ENCODE data around the gene SLBP. TPM values are rescaled to one million over a fixed set of nuclear protein-coding genes. Genes with fewer than 3 reads are reported as not detected.

SLBP gene
- total RNA-seq, 1 experiment from 2014 or later: 98.3 TPM

DNA sequence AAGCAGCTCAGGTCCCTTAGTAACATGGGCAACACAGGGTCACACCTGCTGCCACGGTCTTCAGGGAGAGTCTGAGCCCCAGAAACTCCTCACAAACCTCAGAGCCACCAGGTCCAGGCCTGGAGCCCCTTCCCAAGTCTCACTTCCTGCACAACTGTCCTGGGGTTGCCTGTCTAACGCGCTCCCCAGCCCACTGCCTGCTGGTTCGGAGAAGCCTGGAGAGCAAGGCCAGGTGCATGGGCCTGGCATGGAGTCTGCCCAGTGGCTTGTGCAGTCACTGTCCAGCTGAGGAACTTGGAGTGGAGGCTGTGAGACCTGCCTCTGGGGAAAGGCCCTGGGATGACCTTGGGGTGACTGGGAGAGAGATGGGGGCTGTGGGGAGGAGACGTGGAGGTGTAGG lies 56.0 kb downstream of the SLBP start:
- no peak overlapping the region for H3K27ac ChIP-seq (ENCODE audit: low read length)
- H3K27me3 ChIP-seq (ENCODE audit: low read length): no peaks in the 10 kb centered on the region
- H3K4me1 ChIP-seq (ENCODE audit: insufficient read depth, low read length): no peaks in the 10 kb centered on the region
- BruUV-seq (replicated peaks): no TSS peak
- H3K9me2 ChIP-seq (replicated peaks; ENCODE audit: low read length): no peaks in the 10 kb centered on the region
- H3K9me3 ChIP-seq (ENCODE audit: low read length): no peaks in the 10 kb centered on the region
- no peak overlapping the region for H3K4me3 ChIP-seq (ENCODE audit: low read length)
- H3K36me3 ChIP-seq (ENCODE audit: low read depth, low read length): no peaks in the 10 kb centered on the region
- no peaks in the 10 kb centered on the region for H3F3A ChIP-seq (ENCODE audit: low read length, unreplicated experiment)
- H3K4me2 ChIP-seq (ENCODE audit: low read length): no peak overlapping the region
- ChIA-PET CTCF (no interaction called here), POLR2A (ENCODE audit: unreplicated experiment) (no interaction called here)
- ATAC-seq (no peak), DNase-seq (no peak)
- no peak overlapping the region for H2AFZ ChIP-seq (ENCODE audit: low read length)
- H4K20me1 ChIP-seq (ENCODE audit: low read length): no peaks in the 10 kb centered on the region
- H3K9ac ChIP-seq (ENCODE audit: low read length): no peak overlapping the region
- TF ChIP-seq EZH2phosphoT487 (IDR thresholded peaks at IDR 0.05; ENCODE audit: borderline replicate concordance, low read length) (no peak), EZH2 (IDR thresholded peaks at IDR 0.05; ENCODE audit: low read length, unreplicated experiment) (no peak)
- TF ChIP-seq, protein P1, sequence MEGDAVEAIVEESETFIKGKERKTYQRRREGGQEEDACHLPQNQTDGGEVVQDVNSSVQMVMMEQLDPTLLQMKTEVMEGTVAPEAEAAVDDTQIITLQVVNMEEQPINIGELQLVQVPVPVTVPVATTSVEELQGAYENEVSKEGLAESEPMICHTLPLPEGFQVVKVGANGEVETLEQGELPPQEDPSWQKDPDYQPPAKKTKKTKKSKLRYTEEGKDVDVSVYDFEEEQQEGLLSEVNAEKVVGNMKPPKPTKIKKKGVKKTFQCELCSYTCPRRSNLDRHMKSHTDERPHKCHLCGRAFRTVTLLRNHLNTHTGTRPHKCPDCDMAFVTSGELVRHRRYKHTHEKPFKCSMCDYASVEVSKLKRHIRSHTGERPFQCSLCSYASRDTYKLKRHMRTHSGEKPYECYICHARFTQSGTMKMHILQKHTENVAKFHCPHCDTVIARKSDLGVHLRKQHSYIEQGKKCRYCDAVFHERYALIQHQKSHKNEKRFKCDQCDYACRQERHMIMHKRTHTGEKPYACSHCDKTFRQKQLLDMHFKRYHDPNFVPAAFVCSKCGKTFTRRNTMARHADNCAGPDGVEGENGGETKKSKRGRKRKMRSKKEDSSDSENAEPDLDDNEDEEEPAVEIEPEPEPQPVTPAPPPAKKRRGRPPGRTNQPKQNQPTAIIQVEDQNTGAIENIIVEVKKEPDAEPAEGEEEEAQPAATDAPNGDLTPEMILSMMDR (conservative IDR thresholded peaks at IDR 0.05; ENCODE audit: low read depth, low read length): no peak
- intact Hi-C loops (cut with micrococcal nuclease): no loop called here
- no peaks in the 10 kb centered on the region for H3K79me2 ChIP-seq (ENCODE audit: low read length)

DNA sequence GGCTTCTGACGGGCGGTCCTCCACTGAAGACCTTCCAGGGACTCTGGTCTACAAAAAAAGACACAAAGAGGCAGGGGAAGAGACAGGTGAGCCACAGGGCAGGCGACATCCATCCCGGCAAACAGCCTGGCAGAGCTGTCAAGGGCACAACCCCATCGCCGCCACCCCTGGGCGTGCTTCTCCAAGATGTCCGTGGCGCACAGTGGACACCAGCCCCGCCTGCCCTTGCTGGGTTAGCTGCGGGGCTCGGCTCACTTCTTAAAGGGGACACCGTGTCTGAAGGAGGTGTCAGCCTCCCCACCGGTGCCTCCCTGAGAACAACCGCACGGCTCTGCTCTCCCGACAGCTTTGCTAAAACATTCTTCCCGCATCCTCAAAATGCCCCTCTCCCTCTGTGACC lies 56.4 kb downstream of the SLBP start:
- H2AFZ ChIP-seq (ENCODE audit: low read length): no peak overlapping the region
- H3K4me2 ChIP-seq (ENCODE audit: low read length): no peak overlapping the region
- no peak overlapping the region for H3K4me3 ChIP-seq (ENCODE audit: low read length)
- no peaks in the 10 kb centered on the region for H4K20me1 ChIP-seq (ENCODE audit: low read length)
- DNase-seq (no peak), ATAC-seq (no peak)
- H3K27ac ChIP-seq (ENCODE audit: low read length): no peak overlapping the region
- H3K4me1 ChIP-seq (ENCODE audit: insufficient read depth, low read length): no peaks in the 10 kb centered on the region
- ChIA-PET CTCF (no interaction called here), POLR2A (ENCODE audit: unreplicated experiment) (no interaction called here)
- no peak for TF ChIP-seq EZH2 (IDR thresholded peaks at IDR 0.05; ENCODE audit: low read length, unreplicated experiment)
- BruUV-seq (replicated peaks): no TSS peak
- H3F3A ChIP-seq (ENCODE audit: low read length, unreplicated experiment): no peaks in the 10 kb centered on the region
- no peak overlapping the region for H3K9ac ChIP-seq (ENCODE audit: low read length)
- no peaks in the 10 kb centered on the region for H3K79me2 ChIP-seq (ENCODE audit: low read length)
- H3K36me3 ChIP-seq (ENCODE audit: low read depth, low read length): no peaks in the 10 kb centered on the region
- H3K9me2 ChIP-seq (replicated peaks; ENCODE audit: low read length): no peaks in the 10 kb centered on the region
- no peaks in the 10 kb centered on the region for H3K27me3 ChIP-seq (ENCODE audit: low read length)
- H3K9me3 ChIP-seq (ENCODE audit: low read length): no peaks in the 10 kb centered on the region
- intact Hi-C loops (cut with micrococcal nuclease): no loop called here

DNA sequence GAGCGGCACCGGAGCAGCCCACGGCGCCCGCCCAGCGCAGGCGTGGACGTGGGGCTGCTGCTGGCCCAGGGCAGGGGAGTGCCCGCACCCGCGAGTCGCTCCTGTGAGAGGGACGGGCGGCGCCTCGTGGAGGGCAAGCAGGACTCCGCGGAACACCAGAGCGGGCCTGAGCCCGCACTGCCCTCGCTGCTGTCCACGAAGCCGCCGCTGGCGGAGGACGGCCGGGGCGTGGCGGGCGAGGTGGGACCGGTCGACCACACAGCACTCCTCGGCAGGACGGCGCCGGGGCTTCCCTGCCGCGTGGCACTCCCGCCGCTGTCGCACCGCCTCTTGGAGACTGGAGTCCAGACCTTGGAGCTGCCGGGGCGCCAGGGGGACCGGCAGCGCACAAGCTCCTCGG lies 57.0 kb downstream of the SLBP start:
- no peak overlapping the region for H3K4me3 ChIP-seq (ENCODE audit: low read length)
- no peaks in the 10 kb centered on the region for H3F3A ChIP-seq (ENCODE audit: low read length, unreplicated experiment)
- no peaks in the 10 kb centered on the region for H3K36me3 ChIP-seq (ENCODE audit: low read depth, low read length)
- no peak overlapping the region for H3K27ac ChIP-seq (ENCODE audit: low read length)
- no peaks in the 10 kb centered on the region for H3K79me2 ChIP-seq (ENCODE audit: low read length)
- TF ChIP-seq, protein P1 (conservative IDR thresholded peaks at IDR 0.05; ENCODE audit: low read depth, low read length): no peak
- TF ChIP-seq EZH2 (IDR thresholded peaks at IDR 0.05; ENCODE audit: low read length, unreplicated experiment) (no peak), EZH2phosphoT487 (IDR thresholded peaks at IDR 0.05; ENCODE audit: borderline replicate concordance, low read length) (no peak)
- no peak overlapping the region for H2AFZ ChIP-seq (ENCODE audit: low read length)
- no peaks in the 10 kb centered on the region for H3K9me2 ChIP-seq (replicated peaks; ENCODE audit: low read length)
- no peaks in the 10 kb centered on the region for H3K27me3 ChIP-seq (ENCODE audit: low read length)
- no peaks in the 10 kb centered on the region for H4K20me1 ChIP-seq (ENCODE audit: low read length)
- no peak overlapping the region for H3K9ac ChIP-seq (ENCODE audit: low read length)
- H3K9me3 ChIP-seq (ENCODE audit: low read length): no peaks in the 10 kb centered on the region
- no TSS peak for BruUV-seq (replicated peaks)
- H3K4me2 ChIP-seq (ENCODE audit: low read length): no peak overlapping the region
- intact Hi-C loops (cut with micrococcal nuclease): no loop called here
- no peaks in the 10 kb centered on the region for H3K4me1 ChIP-seq (ENCODE audit: insufficient read depth, low read length)
- no peak for ATAC-seq
- DNase-seq: no peak
- ChIA-PET CTCF (no interaction called here), POLR2A (ENCODE audit: unreplicated experiment) (interaction anchor here (0.6 kb wide), 1 partner anchor 892 kb away, joined by 6 read pairs; no protein-coding TSS in a partner anchor)
